GM18526 (cell line): ENCODE data around the gene NUMA1.

Experiments used
- POLR2A ChIP-seq: IDR thresholded peaks from 3 replicates; pipeline ENCODE4 v1.6.1; 2011; ENCODE audit not compliant: insufficient read length; ENCODE audit errors: extremely low read depth

Gene NUMA1

GRCh38 chr11:72081184-72081644 is 872 bp upstream of the NUMA1 start:
- TF ChIP-seq POLR2A, result no peak

GRCh38 chr11:72079819-72080325 is 470 bp downstream of the NUMA1 start:
- no peak for TF ChIP-seq POLR2A

- no peak for TF ChIP-seq POLR2A
Observed at GRCh38 chr11:72078477-72078876, 1.9 kb downstream of the NUMA1 start.

GRCh38 chr11:72075756-72076155 is 4.6 kb downstream of the NUMA1 start:
- TF ChIP-seq POLR2A, result no peak

GRCh38 chr11:72075109-72075508 is 5.2 kb downstream of the NUMA1 start:
- TF ChIP-seq POLR2A, result no peak

- TF ChIP-seq POLR2A, result no peak
Observed at GRCh38 chr11:72072348-72072747, 8.0 kb downstream of the NUMA1 start.

- no peak for TF ChIP-seq POLR2A
Observed at GRCh38 chr11:72070491-72070890, 9.9 kb downstream of the NUMA1 start.

- TF ChIP-seq POLR2A, result no peak
Observed at GRCh38 chr11:72069787-72070251, 10.5 kb downstream of the NUMA1 start.

- TF ChIP-seq POLR2A, result no peak
Observed at GRCh38 chr11:72069200-72069599, 11.1 kb downstream of the NUMA1 start.

- TF ChIP-seq POLR2A, result no peak
Observed at GRCh38 chr11:72067676-72068075, 12.7 kb downstream of the NUMA1 start.

- no peak for TF ChIP-seq POLR2A
Observed at GRCh38 chr11:72067266-72067665, 13.1 kb downstream of the NUMA1 start.

- no peak for TF ChIP-seq POLR2A
Observed at GRCh38 chr11:72066855-72067254, 13.5 kb downstream of the NUMA1 start.

GRCh38 chr11:72061739-72062396 is 18.5 kb downstream of the NUMA1 start:
- TF ChIP-seq POLR2A, result no peak

GRCh38 chr11:72058416-72059034 is 21.8 kb downstream of the NUMA1 start:
- TF ChIP-seq POLR2A, result no peak

GRCh38 chr11:72048766-72049460 is 31.4 kb downstream of the NUMA1 start:
- no peak for TF ChIP-seq POLR2A

GRCh38 chr11:72045849-72046248 is 34.5 kb downstream of the NUMA1 start:
- no peak for TF ChIP-seq POLR2A
